CD14-positive monocyte (primary cell): ENCODE results near the gene PCNT. TPM values are rescaled to one million over a fixed set of nuclear protein-coding genes. Genes with fewer than 3 reads are reported as not detected.

Experiments
- DNase-seq, 3 donors: peaks; one replicate each; pipeline ENCODE4 v3.0.0-alpha.2; 2011 to 2022
- H2AFZ ChIP-seq: 2 replicates; pipeline ENCODE4 v1.6.0; 2012; ENCODE audit warnings: mild to moderate bottlenecking, low read depth, low read length, inconsistent platforms; ENCODE audit not compliant: insufficient read depth, poor library complexity, severe bottlenecking
- H3K27ac ChIP-seq, 2 donors: 1 replicate in 1 of 2; 2 replicates in 1 of 2; pipeline ENCODE4 v1.5.1; 2012 to 2013; ENCODE audit warnings: low read length in 2 of 2, control low read depth in 1 of 2, inconsistent platforms in 1 of 2, low read depth in 1 of 2, mild to moderate bottlenecking in 1 of 2
- H3K27me3 ChIP-seq, 2 donors: one replicate each; pipeline versions ENCODE4 v1.6.0 to v1.6.1; 2011 to 2013; ENCODE audit warnings: low read length in 2 of 2; ENCODE audit not compliant: control insufficient read depth in 2 of 2, insufficient read depth in 2 of 2
- H3K36me3 ChIP-seq, 2 donors: replicated peaks in 1 of 2; 1 replicate in 1 of 2; 2 replicates in 1 of 2; pipeline versions ENCODE4 v1.5.1 to v1.6.1; 2012 to 2013; ENCODE audit warnings: low read length in 2 of 2, control low read depth in 1 of 2, inconsistent platforms in 1 of 2, mild to moderate bottlenecking in 1 of 2; ENCODE audit not compliant: insufficient read depth in 2 of 2, control insufficient read depth in 1 of 2
- H3K4me1 ChIP-seq, 2 donors: 1 replicate in 1 of 2; 2 replicates in 1 of 2; pipeline versions ENCODE4 v1.5.1 to v1.6.1; 2012 to 2013; ENCODE audit warnings: low read length in 2 of 2, control low read depth in 1 of 2, inconsistent platforms in 1 of 2, mild to moderate bottlenecking in 1 of 2, moderate library complexity in 1 of 2; ENCODE audit not compliant: insufficient read depth in 2 of 2, control insufficient read depth in 1 of 2
- H3K4me2 ChIP-seq: replicated peaks from 2 replicates; pipeline ENCODE3; 2012; ENCODE audit warnings: low read length, moderate library complexity, mild to moderate bottlenecking; ENCODE audit not compliant: poor library complexity, severe bottlenecking; ENCODE audit errors: extremely low read depth
- H3K4me3 ChIP-seq, 3 experiments: fragments of 200-600 bp in 1 of 3; sonication (generic) in 1 of 3; replicated peaks in 1 of 3; 1 replicate in 2 of 3; 2 replicates in 1 of 3; pipeline ENCODE4 v1.5.1; 2011 to 2013; ENCODE audit warnings: low read length in 3 of 3, mild to moderate bottlenecking in 3 of 3, control low read depth in 2 of 3, low read depth in 2 of 3, inconsistent platforms in 1 of 3, moderate library complexity in 1 of 3
- H3K79me2 ChIP-seq: 2 replicates; pipeline ENCODE4 v1.6.0; 2012; ENCODE audit warnings: mild to moderate bottlenecking, control low read depth, inconsistent platforms, low read length, moderate library complexity; ENCODE audit not compliant: insufficient read depth
- H3K9ac ChIP-seq: 2 replicates; pipeline ENCODE4 v1.6.0; 2017; ENCODE audit warnings: low read length, mild to moderate bottlenecking; ENCODE audit not compliant: insufficient read depth, poor library complexity, severe bottlenecking
- H3K9me3 ChIP-seq, 2 donors: replicated peaks in 1 of 2; 1 replicate in 1 of 2; 2 replicates in 1 of 2; pipeline versions ENCODE4 v1.5.1 to v1.6.1; 2012 to 2013; ENCODE audit warnings: low read length in 2 of 2, control low read depth in 1 of 2; ENCODE audit not compliant: control insufficient read depth in 1 of 2, insufficient read depth in 1 of 2
- H4K20me1 ChIP-seq: 2 replicates; pipeline ENCODE4 v1.6.0; 2012; ENCODE audit warnings: mild to moderate bottlenecking, low read length, control low read depth, moderate library complexity; ENCODE audit not compliant: insufficient read depth
- H3K27ac Mint-ChIP-seq, 7 donors: one replicate each; pipeline ENCODE4 v1.8.0; 2020; ENCODE audit warnings: mild to moderate bottlenecking in 7 of 7, mixed read lengths in 7 of 7, moderate library complexity in 6 of 7, inconsistent platforms in 2 of 7
- H3K27me3 Mint-ChIP-seq, 3 donors: one replicate each; pipeline ENCODE4 v1.8.0; 2021 to 2022; ENCODE audit warnings: low read depth in 3 of 3, mild to moderate bottlenecking in 3 of 3, mixed read lengths in 3 of 3, moderate library complexity in 3 of 3, inconsistent platforms in 1 of 3
- H3K36me3 Mint-ChIP-seq, 2 donors: one replicate each; pipeline ENCODE4 v1.8.0; 2020; ENCODE audit warnings: mixed read lengths in 2 of 2, inconsistent platforms in 1 of 2, mild to moderate bottlenecking in 1 of 2
- H3K4me1 Mint-ChIP-seq: one replicate; pipeline ENCODE4 v1.8.0; 2020; ENCODE audit warnings: mild to moderate bottlenecking, mixed read lengths
- H3K4me3 Mint-ChIP-seq, 2 donors: one replicate each; pipeline ENCODE4 v1.8.0; 2020; ENCODE audit warnings: mild to moderate bottlenecking in 2 of 2, mixed read lengths in 2 of 2, moderate library complexity in 1 of 2
- H3K9me3 Mint-ChIP-seq, 7 donors: one replicate each; pipeline ENCODE4 v1.8.0; 2020 to 2022; ENCODE audit warnings: mixed read lengths in 7 of 7, mild to moderate bottlenecking in 6 of 7, moderate library complexity in 6 of 7, inconsistent platforms in 2 of 7
- CTCF ChIP-seq: fragments of 200-600 bp; IDR thresholded peaks from one replicate; pipeline ENCODE4 v1.8.0; 2022; ENCODE audit warnings: antibody characterized with exemption, mild to moderate bottlenecking
- WGBS: methylation state at CpG from one replicate; pipeline ENCODE4 v1.1.5; 2013; ENCODE audit warnings: missing lambda C conversion rate; ENCODE audit not compliant: insufficient coverage; 5-methylcytosine and 5-hydroxymethylcytosine counted together
- intact Hi-C, 2 donors: fragments of 100-400 bp; cut with micrococcal nuclease; formaldehyde crosslinking; loops; one replicate each; pipeline versions ENCODE4 v1.15.0 to v1.15.1; 2023
- polyA plus RNA-seq, 3 donors: library from polyadenylated mRNA; depleted of rRNA in 1 of 3; unstranded in 2 of 3; stranded (reverse) in 1 of 3; fragments of 300-500 nt in 2 of 3; fragments of >200 nt in 1 of 3; fragmentation: Illumina TruSeq in 2 of 3; gene quantifications; 1 replicate in 2 of 3; 2 replicates in 1 of 3; pipeline ENCODE4 v1.2.3, GENCODE V29; 2012 to 2021

Gene PCNT
- polyA plus RNA-seq, 3 donors: 4.2 to 16.3 (median 5.1) TPM

GRCh38 chr21:46357684-46358425 is 33.9 kb downstream of the PCNT start:
- H3K4me3 Mint-ChIP-seq: no peak overlapping the region
- no peak overlapping the region for H2AFZ ChIP-seq
- H3K4me1 ChIP-seq: no peaks in the 10 kb centered on the region
- H3K9me3 Mint-ChIP-seq: peaks cover 0 to 5% (median 0%) of the 10 kb centered on the region in 7 donors
- 96% methylated on average over 19 of the region's 19 CpGs for WGBS
- no peak overlapping the region for H3K9ac ChIP-seq
- H3K27ac Mint-ChIP-seq: peak overlapping the region in 2 of 7 donors; percentile 37 to 45
- H3K36me3 ChIP-seq: peaks cover 71 to 88% of the 10 kb centered on the region in 2 donors
- H3K27me3 ChIP-seq: no peaks in the 10 kb centered on the region
- no peak overlapping the region for H3K4me3 ChIP-seq
- H3K9me3 ChIP-seq: no peaks in the 10 kb centered on the region
- H4K20me1 ChIP-seq: no peaks in the 10 kb centered on the region
- no peaks in the 10 kb centered on the region for H3K79me2 ChIP-seq
- no peaks in the 10 kb centered on the region for H3K4me1 Mint-ChIP-seq
- peaks cover 0 to 3% (median 0%) of the 10 kb centered on the region in 3 donors for H3K27me3 Mint-ChIP-seq
- no peak for DNase-seq
- intact Hi-C loops: no loop called here
- TF ChIP-seq CTCF: no peak
- peaks cover 76 to 97% of the 10 kb centered on the region in 2 donors for H3K36me3 Mint-ChIP-seq
- no peak overlapping the region for H3K27ac ChIP-seq
- H3K4me2 ChIP-seq: no peak overlapping the region

- H3K4me3 Mint-ChIP-seq: no peak overlapping the region
- Histone ChIP-seq H2AFZ (no peak overlapping the region), H3K79me2 (no peaks in the 10 kb centered on the region)
Measured at GRCh38 chr21:46361176-46361575, 37.2 kb downstream of the PCNT start.

More at GRCh38 chr21:46361176-46361575, 37.2 kb downstream of the PCNT start:
- TF ChIP-seq CTCF: no peak
- H3K4me3 ChIP-seq: no peak overlapping the region
- no peaks in the 10 kb centered on the region for H4K20me1 ChIP-seq
- H3K9ac ChIP-seq: no peak overlapping the region
- no peaks in the 10 kb centered on the region for H3K4me1 ChIP-seq
- intact Hi-C loops: no loop called here
- no peak for DNase-seq
- no peaks in the 10 kb centered on the region for H3K27me3 ChIP-seq
- Mint-ChIP-seq H3K27me3 (peaks cover 0 to 3% (median 0%) of the 10 kb centered on the region in 3 donors), H3K9me3 (peaks cover 0 to 2% (median 0%) of the 10 kb centered on the region in 7 donors), H3K4me1 (no peaks in the 10 kb centered on the region), H3K27ac (peak overlapping the region in 1 of 7 donors; percentile 0), H3K36me3 (peaks cover 71 to 93% of the 10 kb centered on the region in 2 donors)
- no peak overlapping the region for H3K4me2 ChIP-seq
- no peaks in the 10 kb centered on the region for H3K9me3 ChIP-seq
- peaks cover 66 to 88% of the 10 kb centered on the region in 2 donors for H3K36me3 ChIP-seq
- no peak overlapping the region for H3K27ac ChIP-seq
- 95% methylated on average over 4 of the region's 10 CpGs for WGBS
